ENCODE results near the gene ING5. TPM values are rescaled to one million over a fixed set of nuclear protein-coding genes. Genes with fewer than 3 reads are reported as not detected.

Gene ING5
- total RNA-seq, 1 donor from 2014 or later, result 16.3 TPM

DNA sequence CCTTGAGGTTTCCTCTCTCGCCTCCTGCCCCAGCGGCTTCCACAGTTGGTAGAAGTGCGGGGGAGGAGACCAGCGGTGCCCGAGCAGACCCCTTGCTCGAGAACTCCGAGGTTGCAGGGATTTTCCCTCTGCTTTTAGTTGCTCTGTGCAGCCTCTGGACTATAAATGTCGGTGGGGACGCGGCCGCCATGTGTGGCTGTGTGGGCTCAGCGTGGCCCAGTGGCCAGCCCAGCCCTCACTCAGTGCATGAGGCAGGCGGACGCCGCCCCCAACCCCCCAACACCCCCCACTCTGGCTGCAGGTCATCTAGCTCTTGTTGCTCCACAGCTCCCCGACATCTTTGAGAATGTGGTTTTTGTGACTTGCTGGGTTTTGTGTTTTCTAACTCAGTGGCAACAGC is 17.3 kb downstream of the ING5 start:
- peaks cover under 1% of the 10 kb centered on the region for H3K9me3 Mint-ChIP-seq (ENCODE audit: low read depth)
- no peaks in the 10 kb centered on the region for H3K27me3 Mint-ChIP-seq (ENCODE audit: low read depth)

DNA sequence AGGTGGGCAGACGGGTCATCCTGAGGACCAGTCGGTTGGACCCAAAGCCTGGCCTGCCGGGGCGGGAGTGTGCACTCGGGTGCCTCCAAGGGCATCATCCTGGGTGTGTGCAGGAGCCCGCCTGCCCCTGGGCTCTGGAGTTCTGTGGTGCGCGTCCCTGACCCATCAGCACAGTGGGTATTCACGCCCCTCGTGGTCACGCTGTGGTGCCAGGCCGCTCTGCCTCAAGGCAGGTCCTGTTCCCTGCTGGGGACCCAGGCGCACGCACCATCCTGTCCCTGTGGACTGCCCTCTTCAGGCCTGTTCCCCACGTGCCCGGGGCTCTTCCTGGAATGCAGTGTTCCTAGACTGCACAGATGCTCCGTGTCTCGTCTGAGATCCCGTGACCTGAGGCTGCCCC is 18.3 kb downstream of the ING5 start:
- H3K4me1 Mint-ChIP-seq (ENCODE audit: low read depth), result no peaks in the 10 kb centered on the region
- peaks cover 18% of the 10 kb centered on the region for H3K36me3 Mint-ChIP-seq (ENCODE audit: low read depth)
- DNase-seq (ENCODE audit: low spot score), result no peak
- no peaks in the 10 kb centered on the region for H3K27me3 Mint-ChIP-seq (ENCODE audit: low read depth)
- TF ChIP-seq, protein P1, sequence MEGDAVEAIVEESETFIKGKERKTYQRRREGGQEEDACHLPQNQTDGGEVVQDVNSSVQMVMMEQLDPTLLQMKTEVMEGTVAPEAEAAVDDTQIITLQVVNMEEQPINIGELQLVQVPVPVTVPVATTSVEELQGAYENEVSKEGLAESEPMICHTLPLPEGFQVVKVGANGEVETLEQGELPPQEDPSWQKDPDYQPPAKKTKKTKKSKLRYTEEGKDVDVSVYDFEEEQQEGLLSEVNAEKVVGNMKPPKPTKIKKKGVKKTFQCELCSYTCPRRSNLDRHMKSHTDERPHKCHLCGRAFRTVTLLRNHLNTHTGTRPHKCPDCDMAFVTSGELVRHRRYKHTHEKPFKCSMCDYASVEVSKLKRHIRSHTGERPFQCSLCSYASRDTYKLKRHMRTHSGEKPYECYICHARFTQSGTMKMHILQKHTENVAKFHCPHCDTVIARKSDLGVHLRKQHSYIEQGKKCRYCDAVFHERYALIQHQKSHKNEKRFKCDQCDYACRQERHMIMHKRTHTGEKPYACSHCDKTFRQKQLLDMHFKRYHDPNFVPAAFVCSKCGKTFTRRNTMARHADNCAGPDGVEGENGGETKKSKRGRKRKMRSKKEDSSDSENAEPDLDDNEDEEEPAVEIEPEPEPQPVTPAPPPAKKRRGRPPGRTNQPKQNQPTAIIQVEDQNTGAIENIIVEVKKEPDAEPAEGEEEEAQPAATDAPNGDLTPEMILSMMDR (IDR thresholded peaks at IDR 0.05), result no peak
- no peak overlapping the region for H3K27ac Mint-ChIP-seq (ENCODE audit: unreplicated experiment)
- H3K9me3 Mint-ChIP-seq (ENCODE audit: low read depth), result no peaks in the 10 kb centered on the region
- H3K4me3 Mint-ChIP-seq (ENCODE audit: unreplicated experiment), result no peak overlapping the region

More for the DNA sequence above, 17.3 kb downstream of the ING5 start:
- no peaks in the 10 kb centered on the region for H3K4me1 Mint-ChIP-seq (ENCODE audit: low read depth)
- TF ChIP-seq, protein P1 (IDR thresholded peaks at IDR 0.05), result no peak
- no peak for DNase-seq (ENCODE audit: low spot score)
- H3K36me3 Mint-ChIP-seq (ENCODE audit: low read depth), result peaks cover 25% of the 10 kb centered on the region
- H3K4me3 Mint-ChIP-seq (ENCODE audit: unreplicated experiment), result no peak overlapping the region
- H3K27ac Mint-ChIP-seq (ENCODE audit: unreplicated experiment), result no peak overlapping the region

DNA sequence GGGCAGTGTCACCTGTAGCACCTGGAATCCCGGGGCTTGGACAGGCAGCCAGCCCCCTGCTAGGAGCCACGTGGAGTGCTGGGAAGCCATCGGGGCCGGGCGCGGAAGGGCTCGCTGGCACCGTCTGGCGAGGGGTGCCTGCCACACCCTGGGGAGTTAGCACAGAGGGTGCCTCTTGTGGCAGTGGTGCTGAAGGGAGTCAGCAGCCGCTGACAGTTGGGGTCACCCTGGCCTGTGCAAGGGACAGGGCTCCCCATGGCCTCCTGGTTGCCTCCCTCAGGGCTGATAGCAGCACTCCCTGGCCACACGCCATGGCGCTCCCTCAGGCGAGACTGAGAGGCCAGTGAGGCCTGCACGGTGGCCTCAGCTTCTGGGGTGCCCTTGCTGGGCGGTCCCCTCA is 18.7 kb downstream of the ING5 start:
- Mint-ChIP-seq H3K27me3 (ENCODE audit: low read depth) (no peaks in the 10 kb centered on the region), H3K36me3 (ENCODE audit: low read depth) (peaks cover 19% of the 10 kb centered on the region)

DNA sequence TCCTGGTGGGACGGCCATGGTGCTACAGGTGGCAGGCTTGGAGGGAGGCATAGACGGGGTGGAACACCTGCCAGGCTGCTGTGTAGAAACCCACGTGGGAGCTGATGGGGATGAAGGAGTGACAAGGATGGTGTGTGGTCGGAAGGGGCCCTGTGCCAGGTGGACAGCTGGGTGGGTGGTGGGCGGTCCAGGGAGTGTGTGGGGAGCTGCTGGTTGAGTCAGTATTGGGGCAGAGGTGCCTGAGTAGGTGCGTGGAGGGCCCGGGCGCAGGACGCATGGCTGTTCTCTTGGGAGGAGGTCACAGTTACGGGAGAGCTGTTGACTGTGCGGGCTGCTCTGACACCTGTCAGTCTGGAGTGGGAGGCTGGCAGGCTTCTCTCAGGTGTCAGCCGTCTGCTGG is 20.0 kb downstream of the ING5 start:
- Mint-ChIP-seq H3K27ac (ENCODE audit: unreplicated experiment) (no peak overlapping the region), H3K4me3 (ENCODE audit: unreplicated experiment) (no peak overlapping the region), H3K9me3 (ENCODE audit: low read depth) (no peaks in the 10 kb centered on the region), H3K27me3 (ENCODE audit: low read depth) (no peaks in the 10 kb centered on the region), H3K36me3 (ENCODE audit: low read depth) (peaks cover 17% of the 10 kb centered on the region), H3K4me1 (ENCODE audit: low read depth) (no peaks in the 10 kb centered on the region)
- DNase-seq (ENCODE audit: low spot score), result no peak
- TF ChIP-seq, protein P1 (IDR thresholded peaks at IDR 0.05), result no peak

More for the DNA sequence above, 18.7 kb downstream of the ING5 start:
- no peak for DNase-seq (ENCODE audit: low spot score)
- Mint-ChIP-seq H3K9me3 (ENCODE audit: low read depth) (no peaks in the 10 kb centered on the region), H3K4me3 (ENCODE audit: unreplicated experiment) (no peak overlapping the region), H3K27ac (ENCODE audit: unreplicated experiment) (no peak overlapping the region), H3K4me1 (ENCODE audit: low read depth) (no peaks in the 10 kb centered on the region)
- TF ChIP-seq, protein P1 (IDR thresholded peaks at IDR 0.05), result no peak

DNA sequence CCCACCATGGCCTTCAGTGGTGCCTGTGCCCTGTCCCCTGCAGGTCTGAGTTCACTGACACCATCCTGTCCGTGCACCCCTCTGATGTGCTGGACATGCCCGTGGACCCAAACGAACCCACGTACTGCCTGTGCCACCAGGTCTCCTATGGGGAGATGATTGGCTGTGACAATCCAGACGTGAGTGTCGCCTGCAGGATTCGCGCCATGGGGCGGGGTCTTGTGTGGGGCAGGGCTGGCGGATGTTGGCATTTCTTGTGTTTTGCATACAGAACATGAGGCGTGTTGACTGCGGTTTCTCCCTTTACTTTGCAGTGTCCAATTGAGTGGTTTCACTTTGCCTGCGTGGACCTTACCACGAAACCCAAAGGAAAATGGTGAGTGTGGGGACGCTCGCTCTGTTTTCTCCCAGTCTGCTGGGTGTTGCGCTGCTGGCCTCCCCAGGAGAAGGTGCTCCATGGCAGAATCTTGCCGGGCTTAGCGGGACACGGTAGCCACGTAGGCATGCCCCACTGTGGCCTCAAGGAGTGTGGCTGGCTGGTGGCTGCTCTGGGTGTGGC is 21.1 kb downstream of the ING5 start:
- TF ChIP-seq, protein P1 (IDR thresholded peaks at IDR 0.05), result no peak
- DNase-seq (ENCODE audit: low spot score), result no peak
- Mint-ChIP-seq H3K4me1 (ENCODE audit: low read depth) (no peaks in the 10 kb centered on the region), H3K27me3 (ENCODE audit: low read depth) (no peaks in the 10 kb centered on the region), H3K27ac (ENCODE audit: unreplicated experiment) (no peak overlapping the region), H3K36me3 (ENCODE audit: low read depth) (peaks cover 14% of the 10 kb centered on the region), H3K9me3 (ENCODE audit: low read depth) (no peaks in the 10 kb centered on the region), H3K4me3 (ENCODE audit: unreplicated experiment) (no peak overlapping the region)

All from chondrocyte (in vitro differentiated cells).